GM21619 (cell line): ENCODE measurements around the gene SLC35B2.

Experiments used
- ATAC-seq: cut with Tn5 transposase; IDR thresholded peaks from one replicate; pipeline ENCODE4 v1.9.1; 2021; ENCODE audit not compliant: unreplicated experiment

The SLC35B2 gene

DNA sequence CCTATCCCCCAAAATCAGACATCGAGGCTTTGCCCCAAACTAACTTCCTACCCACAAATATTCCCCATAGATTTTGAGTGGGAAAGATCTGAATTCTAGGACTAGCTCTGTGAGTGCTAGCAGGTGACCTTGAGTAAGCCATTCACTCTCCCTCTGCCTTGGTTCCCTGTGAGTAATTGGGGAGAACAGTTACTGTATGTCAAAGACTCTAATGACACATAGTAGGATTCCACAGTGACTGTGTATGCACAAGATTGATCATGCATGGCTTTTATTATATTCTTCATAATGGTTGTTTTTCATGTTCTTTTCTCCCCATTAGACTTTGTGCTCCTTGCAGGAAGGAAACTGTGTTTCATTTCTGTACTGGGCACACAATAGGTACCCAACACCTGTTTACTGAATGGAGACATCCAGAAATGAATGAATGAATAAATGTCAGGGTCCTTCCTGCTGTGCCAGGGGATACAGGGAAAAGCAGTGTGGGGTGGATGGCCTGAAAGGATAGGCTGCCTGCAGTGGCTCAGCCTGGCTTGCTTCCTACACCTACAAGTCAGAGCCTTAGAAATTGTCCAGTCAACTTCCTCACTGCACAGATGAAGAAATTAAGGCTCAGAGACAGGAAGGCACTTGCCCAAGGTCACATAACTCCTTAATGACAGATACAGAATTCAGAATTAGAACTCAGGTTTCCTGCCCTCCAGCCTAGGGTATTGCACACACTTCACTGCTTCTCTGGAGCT is 12.0 kb upstream of the SLC35B2 start:
- no peak for ATAC-seq

GRCh38 chr6:44268095-44268628 is 10.8 kb upstream of the SLC35B2 start:
- no peak for ATAC-seq

DNA sequence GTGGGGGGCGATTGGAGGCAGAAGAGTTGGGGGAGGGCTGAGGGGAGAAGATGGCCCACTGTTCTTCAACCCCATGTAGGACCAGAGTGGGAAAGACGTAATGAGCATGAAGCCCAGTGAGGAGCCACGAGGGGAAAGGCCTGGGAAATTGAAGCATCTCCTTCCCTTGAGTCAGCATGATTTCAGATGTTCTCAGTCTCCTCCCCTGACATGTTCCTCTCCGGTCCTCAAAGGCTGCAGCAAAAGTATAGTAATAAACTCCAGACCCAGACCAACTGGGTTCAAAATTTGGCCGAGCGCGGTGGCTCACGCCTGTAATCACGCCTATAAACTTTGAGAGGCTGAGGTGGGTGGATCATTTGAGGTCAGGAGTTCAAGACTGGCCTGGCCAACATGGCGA is 9.9 kb upstream of the SLC35B2 start:
- ATAC-seq = no peak

DNA sequence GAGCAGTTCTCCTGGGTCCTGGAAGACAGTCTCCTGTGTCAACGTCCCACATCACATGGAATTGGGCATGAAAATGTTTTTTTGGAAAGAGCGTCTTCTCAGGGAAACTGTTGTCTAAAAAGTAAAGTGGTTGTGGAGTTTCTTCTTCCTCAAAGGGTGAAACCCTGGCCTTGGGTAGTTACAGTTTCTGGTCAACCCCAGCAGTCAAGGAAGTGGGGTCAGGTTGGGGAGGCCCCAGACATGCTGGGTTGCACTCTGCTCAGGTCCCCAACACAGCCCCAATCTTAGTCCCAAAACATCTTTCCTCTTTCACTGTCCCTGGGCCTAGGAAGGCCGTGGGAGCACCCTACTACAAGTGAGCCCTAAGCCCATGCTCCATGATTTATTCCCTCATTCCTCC is 9.0 kb upstream of the SLC35B2 start:
- peak; percentile 28 for ATAC-seq

- no peak for ATAC-seq
Measured at GRCh38 chr6:44265722-44266233, 8.4 kb upstream of the SLC35B2 start.

DNA sequence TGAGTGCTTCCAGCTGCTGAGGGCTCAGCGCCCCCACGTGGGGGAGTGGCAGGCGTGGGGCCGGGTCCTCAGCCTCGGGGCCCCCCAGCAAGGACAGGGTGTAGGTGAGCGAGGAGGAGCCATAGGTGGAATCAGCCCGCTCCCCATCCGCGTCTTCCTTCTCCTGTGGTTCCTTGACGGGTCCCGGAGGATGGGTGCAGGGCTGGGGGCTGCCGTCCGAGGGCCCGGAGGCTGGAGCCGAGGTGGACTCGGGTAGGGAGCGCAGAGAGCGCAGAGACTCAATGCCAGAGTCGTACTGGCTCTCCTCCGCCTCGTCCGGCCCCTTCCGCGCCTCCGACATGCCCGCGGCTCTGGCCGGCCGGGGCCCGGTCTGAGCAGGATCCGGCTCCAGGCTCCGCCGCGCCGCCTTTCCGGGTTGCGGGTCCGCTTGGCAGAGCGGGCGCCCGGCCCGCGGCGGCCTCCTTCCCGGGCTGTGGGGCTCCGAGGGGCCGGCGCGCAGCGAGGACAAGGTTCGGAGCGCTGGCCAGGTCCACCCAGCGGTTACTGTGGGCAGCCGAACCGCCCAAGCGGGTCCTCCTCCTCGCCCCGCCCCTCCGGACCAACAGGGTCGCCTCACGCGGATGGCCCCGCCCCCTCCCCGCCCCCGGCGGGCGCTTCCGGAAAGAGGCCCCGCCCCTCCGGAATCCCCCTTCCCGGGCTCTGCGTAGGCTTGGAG is 7.8 kb upstream of the SLC35B2 start, which contains the start of gene NFKBIE:
TSS of gene NFKBIE (minus strand) at position 545 of the 715 bp plus-strand sequence. CDS start at position 340, 205 bp downstream.
- ATAC-seq = peak; percentile 31

GRCh38 chr6:44264154-44265006 is 7.1 kb upstream of the SLC35B2 start:
- ATAC-seq = no peak

GRCh38 chr6:44263354-44264100 is 6.2 kb upstream of the SLC35B2 start:
- no peak for ATAC-seq

DNA sequence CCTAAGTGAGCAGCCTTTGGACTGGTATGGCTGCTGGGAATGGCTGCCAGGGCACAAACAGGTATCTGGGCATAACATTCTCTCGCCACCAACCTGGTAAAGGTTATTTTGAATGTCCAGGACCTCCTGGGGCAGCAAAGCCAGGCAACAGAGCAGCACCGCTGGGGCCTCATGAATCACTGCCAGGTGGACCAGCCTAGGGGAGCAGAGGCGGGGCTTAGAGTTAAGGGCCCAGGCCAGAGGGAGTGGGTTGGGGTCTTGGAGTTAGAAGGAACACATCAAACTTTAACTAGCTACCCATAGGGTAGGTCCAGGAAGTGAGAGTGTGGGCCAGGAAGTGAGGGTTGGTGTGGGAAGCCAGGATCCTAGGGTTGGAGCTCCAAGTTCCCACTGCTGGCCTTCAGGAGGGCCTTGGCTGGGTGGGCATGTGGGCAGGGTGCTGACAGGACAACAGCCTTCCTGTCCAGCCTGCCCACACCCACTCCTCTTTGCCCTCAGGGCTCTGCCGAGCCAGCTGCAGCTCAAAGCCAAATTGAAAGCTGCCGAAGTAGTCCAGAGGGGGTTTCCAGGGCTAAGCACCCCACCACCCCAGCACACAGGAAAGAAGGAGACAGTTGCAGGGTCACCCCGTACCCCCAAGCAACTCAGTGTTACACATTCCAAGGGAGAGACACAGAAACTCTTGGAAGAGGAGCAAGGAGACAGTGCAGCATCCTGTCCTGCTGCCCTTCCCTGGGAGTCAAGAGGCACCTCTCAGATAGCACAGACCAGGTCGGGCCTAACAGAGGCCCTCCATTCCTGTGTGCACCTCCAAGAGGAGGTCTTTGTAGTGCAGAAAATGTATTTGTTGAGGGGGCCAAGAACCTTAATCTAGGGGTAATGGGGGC is 5.4 kb upstream of the SLC35B2 start:
- ATAC-seq = no peak

GRCh38 chr6:44261581-44261980 is 4.3 kb upstream of the SLC35B2 start:
- ATAC-seq = no peak

- ATAC-seq = no peak
Measured at GRCh38 chr6:44260451-44261297, 3.3 kb upstream of the SLC35B2 start.

GRCh38 chr6:44260011-44260410 is 2.7 kb upstream of the SLC35B2 start:
- no peak for ATAC-seq

DNA sequence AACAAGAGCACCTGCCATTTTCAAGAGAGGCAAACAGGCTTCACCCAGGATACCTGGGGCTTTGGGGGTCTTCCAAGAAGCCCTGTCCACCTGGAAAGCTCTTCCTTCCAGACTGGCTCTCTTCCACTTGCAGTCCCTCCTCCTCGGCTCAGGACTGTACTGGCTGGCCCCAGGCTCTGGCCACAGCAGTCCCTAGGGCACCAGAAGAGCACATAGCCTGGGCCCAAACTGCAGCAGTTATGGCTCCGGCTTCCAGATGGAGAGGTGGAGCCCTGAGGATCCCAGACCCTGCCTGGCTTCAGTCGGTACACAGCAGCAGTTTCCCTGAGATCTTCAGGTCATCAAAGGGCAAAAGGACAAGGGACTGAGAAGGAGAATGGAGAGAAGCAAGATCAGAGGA is 1.6 kb upstream of the SLC35B2 start:
- ATAC-seq = no peak

DNA sequence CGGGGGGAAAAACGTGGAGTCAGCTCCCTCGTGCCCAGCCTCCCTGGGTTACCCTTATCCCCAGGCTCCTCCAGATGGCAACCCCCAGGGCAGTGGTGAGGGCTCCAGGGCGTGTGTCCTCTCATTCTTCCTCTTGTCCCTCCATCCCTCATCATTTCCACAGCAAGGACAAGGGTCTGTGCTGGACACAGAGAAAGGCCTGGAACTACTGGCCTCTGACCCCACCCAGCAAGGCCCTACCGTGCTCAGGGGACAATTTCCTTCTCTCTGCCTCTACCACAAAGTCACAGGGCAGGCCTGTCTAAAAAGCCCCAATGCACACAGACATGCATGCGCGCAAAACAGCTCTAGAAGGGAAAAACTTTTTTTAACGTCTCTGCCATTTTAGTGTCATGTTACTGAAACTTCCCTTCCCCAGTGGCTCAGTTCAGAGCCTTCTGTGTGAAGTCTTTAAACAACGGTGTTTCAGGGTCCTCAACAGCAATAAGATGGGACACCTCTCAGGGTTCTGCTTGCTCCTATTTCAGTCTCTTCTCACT is 1.1 kb upstream of the SLC35B2 start:
- no peak for ATAC-seq

GRCh38 chr6:44257753-44258324 is 511 bp upstream of the SLC35B2 start:
- ATAC-seq = peak; percentile 6

DNA sequence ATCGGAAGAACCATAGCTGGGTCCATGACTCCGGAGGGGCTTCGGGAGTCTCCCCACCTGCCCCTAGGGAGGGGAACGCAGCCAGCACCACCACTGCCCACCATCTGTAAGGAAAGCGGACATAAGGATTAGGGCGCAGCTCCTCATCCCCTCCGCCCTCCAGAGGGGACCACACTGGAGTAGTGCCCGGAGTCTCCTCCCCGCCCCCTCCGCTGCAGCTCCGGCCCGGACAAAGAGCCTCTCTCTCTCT is 628 bp downstream of the SLC35B2 start:
- no peak for ATAC-seq

DNA sequence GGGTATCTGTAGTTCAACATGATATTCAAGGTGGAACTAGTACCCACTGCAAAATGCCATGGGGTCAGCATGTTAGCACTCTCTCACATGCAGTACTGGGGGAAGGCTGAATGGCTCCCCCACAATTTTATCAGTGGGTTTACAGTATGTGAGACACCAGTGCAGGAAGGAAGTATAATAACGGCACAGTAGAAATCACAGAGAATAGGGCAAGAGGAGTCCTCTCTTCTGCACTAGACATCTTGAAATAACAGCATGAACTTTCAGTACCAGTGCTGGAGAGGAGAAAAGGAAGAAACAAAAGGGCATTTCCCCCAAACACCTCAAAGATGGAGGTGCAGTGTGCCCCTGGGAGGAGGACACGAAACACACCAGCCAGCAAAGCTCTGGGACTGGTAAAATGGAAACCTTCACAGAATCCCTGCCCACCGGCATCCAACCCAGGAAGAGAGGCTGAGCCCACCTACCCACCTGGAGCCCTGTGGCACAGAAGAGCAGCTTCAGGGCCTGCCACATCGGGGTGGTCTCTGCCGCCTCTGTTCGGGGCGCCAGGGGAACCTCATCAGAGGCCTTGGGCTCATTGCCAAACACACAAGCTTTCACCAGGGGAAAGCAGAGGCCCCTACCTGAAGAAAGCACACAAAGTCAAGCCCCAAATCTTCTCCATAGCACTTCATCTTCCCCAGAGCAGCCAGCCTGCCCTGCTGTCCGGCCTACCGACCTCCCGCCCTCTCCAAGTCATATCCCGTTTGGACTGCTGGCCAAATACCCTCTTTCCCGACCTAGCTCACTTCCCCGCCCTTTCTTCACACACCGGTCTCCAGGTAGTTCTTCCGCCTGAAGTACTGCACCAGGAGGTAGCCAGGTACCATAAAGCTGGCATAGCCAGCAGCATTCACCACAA is 1.2 kb downstream of the SLC35B2 start:
- ATAC-seq = no peak
